ENCODE measurements around the gene TRAF4. TPM values are rescaled to one million over a fixed set of nuclear protein-coding genes. Genes with fewer than 3 reads are reported as not detected.

Gene TRAF4
- total and polyA plus RNA-seq, 4 donors, result 35.7 to 92.4 (median 54.1) TPM

DNA sequence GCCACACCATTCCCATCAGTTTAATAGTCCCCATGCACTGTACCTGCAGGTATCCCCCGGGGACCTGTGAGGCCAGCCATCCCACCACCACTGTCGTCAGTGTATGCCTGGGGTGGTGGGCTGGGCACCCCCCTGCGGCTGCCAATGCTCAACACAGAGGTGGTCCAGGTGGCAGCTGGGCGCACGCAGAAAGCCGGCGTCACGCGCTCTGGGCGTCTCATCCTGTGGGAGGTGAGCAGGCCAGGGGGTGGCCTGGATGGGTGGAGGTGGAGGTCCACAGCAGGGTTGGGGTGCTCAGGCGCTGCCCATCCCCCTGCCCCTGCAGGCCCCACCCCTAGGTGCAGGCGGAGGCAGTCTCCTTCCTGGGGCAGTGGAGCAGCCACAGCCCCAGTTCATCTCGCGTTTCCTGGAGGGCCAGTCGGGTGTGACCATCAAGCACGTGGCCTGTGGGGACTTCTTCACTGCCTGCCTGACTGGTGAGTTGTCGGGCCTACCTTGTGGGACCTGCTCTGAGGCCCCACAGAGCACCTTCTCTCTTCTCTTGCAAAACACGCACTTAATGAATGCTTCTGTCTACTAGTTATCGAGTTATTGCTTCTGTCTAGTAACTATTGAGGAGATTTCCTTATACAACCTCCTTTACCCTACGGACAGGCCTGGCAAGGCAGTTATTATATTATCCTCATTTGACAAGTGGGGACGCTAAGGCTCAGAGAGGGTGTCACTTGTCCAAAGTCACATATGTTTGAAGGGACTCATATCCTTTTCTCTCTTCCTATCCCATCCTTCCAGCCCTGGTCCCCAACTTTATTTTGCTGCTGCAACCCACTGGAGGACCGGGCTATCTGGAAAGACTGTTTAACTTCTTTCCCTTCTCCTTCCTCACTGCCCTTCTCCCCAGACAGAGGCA is 5.8 kb upstream of the TRAF4 start:
- H3K27me3 ChIP-seq (ENCODE audit: control insufficient read depth in 3 of 3, insufficient read depth in 3 of 3, low read length in 2 of 3), result no peaks in the 10 kb centered on the region
- no peak overlapping the region for H3K9ac ChIP-seq (ENCODE audit: insufficient read depth in 1 of 2, low read length in 2 of 2)
- no peak overlapping the region for H3K27ac ChIP-seq (ENCODE audit: low read depth in 1 of 2, low read length in 1 of 2)
- TF ChIP-seq, protein P1, sequence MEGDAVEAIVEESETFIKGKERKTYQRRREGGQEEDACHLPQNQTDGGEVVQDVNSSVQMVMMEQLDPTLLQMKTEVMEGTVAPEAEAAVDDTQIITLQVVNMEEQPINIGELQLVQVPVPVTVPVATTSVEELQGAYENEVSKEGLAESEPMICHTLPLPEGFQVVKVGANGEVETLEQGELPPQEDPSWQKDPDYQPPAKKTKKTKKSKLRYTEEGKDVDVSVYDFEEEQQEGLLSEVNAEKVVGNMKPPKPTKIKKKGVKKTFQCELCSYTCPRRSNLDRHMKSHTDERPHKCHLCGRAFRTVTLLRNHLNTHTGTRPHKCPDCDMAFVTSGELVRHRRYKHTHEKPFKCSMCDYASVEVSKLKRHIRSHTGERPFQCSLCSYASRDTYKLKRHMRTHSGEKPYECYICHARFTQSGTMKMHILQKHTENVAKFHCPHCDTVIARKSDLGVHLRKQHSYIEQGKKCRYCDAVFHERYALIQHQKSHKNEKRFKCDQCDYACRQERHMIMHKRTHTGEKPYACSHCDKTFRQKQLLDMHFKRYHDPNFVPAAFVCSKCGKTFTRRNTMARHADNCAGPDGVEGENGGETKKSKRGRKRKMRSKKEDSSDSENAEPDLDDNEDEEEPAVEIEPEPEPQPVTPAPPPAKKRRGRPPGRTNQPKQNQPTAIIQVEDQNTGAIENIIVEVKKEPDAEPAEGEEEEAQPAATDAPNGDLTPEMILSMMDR (IDR thresholded peaks at IDR 0.05; ENCODE audit: control extremely low read depth, extremely low read depth), result no peak
- DNase-seq (no peak), ATAC-seq (ENCODE audit: insufficient read depth, low FRiP score) (no peak)
- H3K9me3 ChIP-seq (ENCODE audit: control insufficient read depth in 4 of 4, insufficient read depth in 3 of 4, low read length in 3 of 4), result no peaks in the 10 kb centered on the region
- no peak overlapping the region for H3K4me3 ChIP-seq
- WGBS, 2 donors, result 88 to 89% methylated on average over 22 of the region's 22 CpGs
- H3K36me3 ChIP-seq (ENCODE audit: control insufficient read depth in 4 of 4, insufficient read depth in 4 of 4, low read length in 4 of 4), result peaks cover 0 to 7% (median 0%) of the 10 kb centered on the region in 4 donors
- peaks cover 0 to 6% (median 0%) of the 10 kb centered on the region in 5 donors for H3K4me1 ChIP-seq (ENCODE audit: control insufficient read depth in 5 of 5, insufficient read depth in 5 of 5, low read length in 5 of 5)

DNA sequence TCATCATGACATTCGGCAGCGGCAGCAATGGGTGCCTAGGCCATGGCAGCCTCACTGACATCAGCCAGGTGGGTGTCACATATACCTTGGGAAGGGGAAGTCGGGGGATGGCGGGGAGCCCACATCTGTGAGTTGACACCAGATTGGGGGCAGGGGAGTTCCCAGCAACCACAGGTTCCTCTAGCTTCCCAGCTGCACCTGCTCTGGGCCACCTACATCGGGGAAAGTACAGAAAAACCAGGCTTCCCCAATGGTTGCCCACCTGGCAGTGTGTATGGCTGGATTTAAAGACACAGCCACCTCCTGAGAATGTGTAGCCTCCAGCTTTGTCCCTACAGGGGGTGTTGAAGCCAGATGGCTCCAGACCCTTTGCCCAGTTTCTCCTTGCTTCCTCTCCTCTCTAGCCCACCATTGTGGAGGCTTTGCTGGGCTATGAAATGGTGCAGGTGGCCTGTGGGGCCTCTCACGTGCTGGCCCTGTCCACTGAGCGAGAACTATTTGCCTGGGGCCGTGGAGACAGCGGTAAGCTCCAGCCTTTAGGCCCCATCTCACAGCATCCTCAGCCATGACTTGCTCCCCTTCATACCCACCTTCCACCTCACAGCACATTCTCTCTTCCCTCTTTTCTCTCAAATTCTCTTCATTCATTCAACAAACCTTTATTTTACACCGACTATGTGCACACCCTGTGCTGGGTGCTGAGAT is 5.0 kb upstream of the TRAF4 start:
- H3K4me1 ChIP-seq (ENCODE audit: control insufficient read depth in 5 of 5, insufficient read depth in 5 of 5, low read length in 5 of 5), result peaks cover 0 to 12% (median 0%) of the 10 kb centered on the region in 5 donors
- H3K36me3 ChIP-seq (ENCODE audit: control insufficient read depth in 4 of 4, insufficient read depth in 4 of 4, low read length in 4 of 4), result peaks cover 0 to 5% (median 0%) of the 10 kb centered on the region in 4 donors
- no peaks in the 10 kb centered on the region for H3K27me3 ChIP-seq (ENCODE audit: control insufficient read depth in 3 of 3, insufficient read depth in 3 of 3, low read length in 2 of 3)
- no peak overlapping the region for H3K9ac ChIP-seq (ENCODE audit: insufficient read depth in 1 of 2, low read length in 2 of 2)
- no peak overlapping the region for H3K27ac ChIP-seq (ENCODE audit: low read depth in 1 of 2, low read length in 1 of 2)
- TF ChIP-seq, protein P1 (IDR thresholded peaks at IDR 0.05; ENCODE audit: control extremely low read depth, extremely low read depth), result no peak
- 75 to 87% methylated on average over 10 of the region's 10 CpGs for WGBS, 2 donors
- H3K4me3 ChIP-seq, result no peak overlapping the region
- H3K9me3 ChIP-seq (ENCODE audit: control insufficient read depth in 4 of 4, insufficient read depth in 3 of 4, low read length in 3 of 4), result no peaks in the 10 kb centered on the region
- ATAC-seq (ENCODE audit: insufficient read depth, low FRiP score) (no peak), DNase-seq (no peak)

DNA sequence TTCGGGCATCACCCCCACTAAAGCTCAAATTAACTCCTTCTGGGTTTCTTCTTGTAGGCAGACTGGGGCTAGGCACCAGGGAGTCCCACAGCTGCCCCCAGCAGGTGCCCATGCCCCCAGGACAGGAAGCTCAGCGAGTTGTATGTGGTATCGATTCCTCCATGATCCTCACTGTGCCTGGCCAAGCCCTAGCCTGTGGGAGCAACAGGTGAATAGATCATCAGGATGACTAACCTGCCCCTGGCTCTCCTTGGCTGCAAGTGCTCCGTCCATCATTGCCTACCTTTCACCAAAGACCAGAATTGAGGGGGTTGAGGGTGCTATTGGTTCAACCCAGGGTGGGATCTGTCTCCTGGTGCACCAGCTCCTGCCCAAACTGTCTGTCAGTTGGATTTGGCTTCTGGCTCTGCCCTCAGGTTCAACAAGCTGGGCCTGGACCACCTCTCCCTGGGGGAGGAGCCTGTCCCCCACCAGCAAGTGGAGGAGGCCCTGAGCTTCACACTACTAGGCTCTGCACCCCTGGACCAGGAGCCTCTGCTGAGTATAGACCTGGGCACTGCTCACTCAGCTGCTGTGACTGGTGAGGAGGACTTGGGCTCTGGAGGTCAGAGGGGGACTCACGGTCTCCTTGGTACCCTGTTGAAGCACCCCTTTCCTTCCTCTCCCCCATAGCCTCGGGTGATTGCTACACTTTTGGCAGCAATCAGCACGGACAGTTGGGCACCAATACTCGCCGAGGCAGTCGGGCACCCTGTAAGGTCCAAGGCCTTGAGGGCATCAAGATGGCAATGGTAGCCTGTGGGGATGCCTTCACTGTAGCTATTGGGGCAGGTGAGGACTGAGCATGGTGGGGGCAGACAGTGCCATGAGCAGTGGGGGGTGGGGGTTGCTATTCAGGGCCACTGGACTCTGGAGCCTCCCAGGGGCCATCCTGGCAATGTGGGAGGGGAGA is 3.1 kb upstream of the TRAF4 start:
- WGBS, 2 donors, result 59 to 83% methylated on average over 10 of the region's 10 CpGs
- ATAC-seq (ENCODE audit: insufficient read depth, low FRiP score) (no peak), DNase-seq (no peak)
- H3K36me3 ChIP-seq (ENCODE audit: control insufficient read depth in 4 of 4, insufficient read depth in 4 of 4, low read length in 4 of 4), result no peaks in the 10 kb centered on the region
- peaks cover 0 to 14% (median 2%) of the 10 kb centered on the region in 5 donors for H3K4me1 ChIP-seq (ENCODE audit: control insufficient read depth in 5 of 5, insufficient read depth in 5 of 5, low read length in 5 of 5)
- H3K4me3 ChIP-seq, result no peak overlapping the region
- TF ChIP-seq, protein P1 (IDR thresholded peaks at IDR 0.05; ENCODE audit: control extremely low read depth, extremely low read depth), result no peak
- no peaks in the 10 kb centered on the region for H3K27me3 ChIP-seq (ENCODE audit: control insufficient read depth in 3 of 3, insufficient read depth in 3 of 3, low read length in 2 of 3)
- H3K9ac ChIP-seq (ENCODE audit: insufficient read depth in 1 of 2, low read length in 2 of 2), result no peak overlapping the region
- H3K27ac ChIP-seq (ENCODE audit: low read depth in 1 of 2, low read length in 1 of 2), result no peak overlapping the region
- H3K9me3 ChIP-seq (ENCODE audit: control insufficient read depth in 4 of 4, insufficient read depth in 3 of 4, low read length in 3 of 4), result no peaks in the 10 kb centered on the region

All from lung (tissue), 12 donors.